ENCODE data around the gene TCF7L1.
"Not testable (repeated sequence)": the region's sequence is repeated elsewhere in the genome, so short reads cannot be mapped to it uniquely, and the experiment has no call there.

Gene TCF7L1

GRCh38 chr2:85132834-85133637, at the start of gene TCF7L1:
TCF7L1 (plus strand) TSS chr2:85133392; CDS start chr2:85133685, 293 bp downstream.
- DNase-seq (ENCODE audit: low read depth in 2 of 2): no peak

- no peak for DNase-seq (ENCODE audit: low read depth in 2 of 2)
Observed at GRCh38 chr2:85085563-85085962, 47.6 kb upstream of the TCF7L1 start.

GRCh38 chr2:85087541-85087940, 45.7 kb upstream of the TCF7L1 start:
- no peak for DNase-seq (ENCODE audit: low read depth in 2 of 2)

GRCh38 chr2:85088921-85089320, 44.3 kb upstream of the TCF7L1 start:
- DNase-seq (ENCODE audit: low read depth in 2 of 2): no peak

DNA sequence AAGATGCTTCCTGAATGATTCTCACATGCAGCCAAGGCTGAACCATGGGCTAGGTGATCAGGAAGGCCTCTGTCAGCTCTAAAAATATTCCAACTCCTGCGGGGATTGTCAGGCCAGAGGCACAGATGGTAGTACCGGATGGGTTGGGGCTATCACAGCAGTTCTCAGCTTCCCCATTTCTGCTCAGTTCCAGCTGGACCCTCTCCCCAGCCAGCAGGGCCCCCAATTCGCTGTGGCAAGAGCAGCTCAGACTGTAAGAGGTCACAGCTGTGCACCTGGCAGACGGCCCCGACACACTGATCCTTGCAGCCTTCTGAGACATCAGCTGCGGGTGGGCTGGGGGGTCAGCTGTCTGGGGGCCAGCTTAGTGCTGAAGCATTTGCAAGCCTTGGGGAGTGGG, 43.6 kb upstream of the TCF7L1 start:
- DNase-seq (ENCODE audit: low read depth in 2 of 2): no peak

DNA sequence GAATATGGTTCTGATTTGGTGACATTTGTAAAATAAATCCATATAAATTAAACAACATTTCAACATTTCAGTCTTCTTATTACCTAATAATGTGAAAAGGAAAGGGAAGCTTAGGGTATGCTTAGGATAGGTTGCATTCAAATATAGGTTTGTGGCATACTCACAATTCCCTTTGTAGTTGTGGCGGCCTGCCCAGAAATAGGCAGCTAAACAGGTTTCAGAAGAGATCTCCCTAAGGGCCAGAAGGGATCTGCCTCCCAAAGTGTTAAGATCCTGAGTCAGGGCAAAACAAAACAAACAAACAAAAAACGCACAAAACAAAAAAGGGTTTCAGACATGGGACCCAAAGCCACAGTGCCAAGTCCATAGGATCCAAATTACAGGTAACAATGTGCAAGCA, 41.4 kb upstream of the TCF7L1 start:
- no peak for DNase-seq (ENCODE audit: low read depth in 2 of 2)

GRCh38 chr2:85095094-85095493, 38.1 kb upstream of the TCF7L1 start:
- no peak for DNase-seq (ENCODE audit: low read depth in 2 of 2)

DNA sequence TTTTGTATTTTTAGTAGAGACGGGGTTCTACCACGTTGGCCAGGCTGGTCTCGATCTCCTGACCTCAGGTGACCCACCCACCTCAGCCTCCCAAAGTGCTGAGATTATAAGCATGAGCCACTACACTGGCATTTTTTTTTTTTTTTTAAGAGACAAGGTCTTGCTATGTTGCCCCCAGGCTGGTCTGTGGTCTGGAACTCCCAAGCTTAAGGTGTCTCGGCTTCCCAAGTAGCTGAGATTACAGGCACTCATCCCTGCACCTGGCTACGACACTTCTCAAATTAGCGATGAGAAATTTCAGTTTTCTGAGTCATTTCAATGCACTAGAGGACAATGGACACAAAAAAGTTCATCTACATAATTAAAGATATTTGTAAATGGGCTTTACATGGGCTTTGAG, 36.6 kb upstream of the TCF7L1 start:
- no peak for DNase-seq (ENCODE audit: low read depth in 2 of 2)

DNA sequence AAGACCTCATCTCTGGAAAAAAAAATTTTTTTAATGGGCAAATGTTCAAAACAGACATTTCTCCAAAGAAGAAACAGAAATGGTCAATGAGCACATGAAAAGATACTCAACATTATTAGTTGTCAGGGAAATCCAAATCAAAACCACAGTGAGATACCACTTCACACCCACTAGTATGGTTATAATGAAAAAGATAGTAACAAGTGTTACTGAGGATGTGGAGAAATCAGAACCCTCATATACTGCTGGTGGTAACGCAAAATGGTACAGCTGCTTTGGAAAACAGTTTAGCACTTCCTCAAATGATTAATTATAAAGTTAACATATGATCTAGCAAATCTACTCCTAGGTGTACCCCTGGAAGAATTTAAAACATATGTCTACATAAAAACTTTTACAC, 29.0 kb upstream of the TCF7L1 start:
- no peak for DNase-seq (ENCODE audit: low read depth in 2 of 2)

DNA sequence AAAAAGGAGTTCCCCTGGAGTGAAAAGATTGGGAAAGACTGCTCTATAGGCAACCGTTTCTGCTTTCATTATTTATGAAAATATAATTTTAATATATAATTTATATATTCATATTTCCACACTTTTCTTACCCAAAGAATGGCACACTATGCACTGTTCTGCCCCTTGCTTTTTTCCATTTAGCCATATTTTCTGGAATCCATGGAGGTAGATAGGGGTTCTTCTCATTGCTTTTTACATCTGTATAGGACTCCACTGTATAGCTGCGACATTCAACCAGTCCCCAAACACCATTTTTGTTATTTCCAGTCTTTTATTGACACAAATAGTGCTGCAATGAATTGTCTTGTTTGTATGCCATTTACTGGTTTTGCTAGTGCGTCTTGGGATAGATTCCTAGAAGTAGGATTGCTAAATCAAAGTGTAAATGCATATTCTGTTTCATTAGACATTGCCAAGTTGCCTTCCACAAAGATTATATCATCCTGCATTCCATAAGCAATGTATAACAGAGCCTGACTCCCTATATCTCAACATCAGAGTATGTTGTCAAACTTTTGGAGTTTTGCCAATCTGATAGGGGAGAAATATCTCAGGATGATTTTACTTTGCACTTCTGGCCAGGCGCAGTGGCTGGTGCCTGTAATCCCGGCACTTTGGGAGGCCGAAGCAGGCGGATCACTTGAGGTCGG, 26.6 kb upstream of the TCF7L1 start:
- DNase-seq (ENCODE audit: low read depth in 2 of 2): no peak

- DNase-seq (ENCODE audit: low read depth in 2 of 2): no peak
Observed at GRCh38 chr2:85110991-85111560, 22.1 kb upstream of the TCF7L1 start.

DNA sequence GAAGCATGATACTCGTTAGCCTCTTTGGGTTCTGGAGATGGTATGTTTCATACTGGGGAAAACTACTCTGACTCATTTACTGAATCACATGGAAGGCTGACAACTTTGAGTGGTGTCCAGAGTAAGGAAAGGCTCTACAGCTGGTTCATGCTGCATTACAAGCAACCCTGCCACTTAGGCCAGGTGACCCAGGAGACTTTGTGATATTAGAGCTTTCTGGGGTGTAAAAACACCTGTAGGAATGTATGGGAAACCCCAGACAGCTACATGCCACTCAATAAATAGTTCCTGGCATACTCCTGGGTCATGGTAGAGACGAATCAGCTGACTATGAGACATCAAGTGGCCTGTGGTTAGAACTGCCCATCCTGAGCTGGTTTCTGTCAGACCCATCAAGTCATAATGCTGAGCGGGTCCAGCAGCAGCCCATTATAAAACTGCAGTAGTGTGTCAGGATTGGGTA, 21.3 kb upstream of the TCF7L1 start:
- DNase-seq (ENCODE audit: low read depth in 2 of 2): no peak

- no peak for DNase-seq (ENCODE audit: low read depth in 2 of 2)
Observed at GRCh38 chr2:85112906-85113625, 20.1 kb upstream of the TCF7L1 start.

DNA sequence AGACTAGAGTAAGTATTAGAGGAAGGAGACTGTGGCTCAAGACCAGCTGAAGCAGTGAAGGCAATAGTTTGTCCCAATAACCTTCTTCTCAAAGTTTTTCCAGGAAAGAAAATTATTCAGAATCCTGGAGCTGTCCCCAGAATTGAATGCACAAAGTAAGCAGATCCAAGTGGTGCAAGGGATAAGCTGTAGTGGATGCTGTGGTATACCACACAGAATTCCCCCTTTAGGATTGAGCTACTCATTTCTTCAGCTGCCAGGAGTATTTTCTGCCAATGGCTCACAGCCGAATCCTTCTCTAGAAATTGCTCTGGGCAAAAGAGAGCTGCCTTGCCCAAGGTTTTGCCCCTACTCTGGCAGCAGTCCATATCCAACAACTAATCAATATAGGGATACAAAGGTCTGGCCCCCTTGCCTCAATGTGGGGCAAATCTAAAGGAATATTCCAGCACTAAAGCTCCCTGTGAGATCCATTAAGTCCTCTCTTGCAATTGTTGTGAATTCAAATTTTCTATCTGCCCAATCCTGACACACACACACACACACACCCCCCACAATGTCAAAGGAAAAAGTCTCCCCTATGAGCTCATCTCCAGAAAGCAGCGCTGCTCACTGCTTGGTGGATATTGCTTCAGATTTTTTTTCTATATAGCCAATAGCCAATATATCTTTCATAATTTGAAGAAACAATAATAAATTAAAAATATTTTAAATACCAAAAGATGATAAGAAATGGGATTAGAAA, 18.4 kb upstream of the TCF7L1 start:
- DNase-seq (ENCODE audit: low read depth in 2 of 2): no peak

- DNase-seq (ENCODE audit: low read depth in 2 of 2): no peak
Observed at GRCh38 chr2:85116207-85116606, 17.0 kb upstream of the TCF7L1 start.

DNA sequence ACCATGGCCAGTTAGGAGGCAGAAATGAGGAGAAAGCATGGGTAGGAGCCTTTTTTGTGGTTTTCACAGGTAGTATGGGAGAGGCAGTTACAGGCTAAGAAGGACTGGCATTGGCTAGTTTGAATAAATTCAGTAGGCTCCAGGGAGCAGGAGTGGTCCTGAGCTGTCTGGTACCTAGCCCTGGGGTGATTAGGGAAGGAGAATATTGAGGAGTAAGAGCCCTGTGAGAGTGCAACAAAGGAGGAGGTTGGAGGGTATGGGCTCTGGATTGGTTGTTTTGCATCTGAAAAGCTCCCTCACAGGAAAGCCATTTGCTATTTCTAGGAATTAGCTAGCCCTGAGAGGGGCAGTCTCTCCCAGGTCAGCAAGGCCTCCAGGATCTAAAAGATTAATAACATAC, 13.3 kb upstream of the TCF7L1 start:
- DNase-seq (ENCODE audit: low read depth in 2 of 2): no peak

DNA sequence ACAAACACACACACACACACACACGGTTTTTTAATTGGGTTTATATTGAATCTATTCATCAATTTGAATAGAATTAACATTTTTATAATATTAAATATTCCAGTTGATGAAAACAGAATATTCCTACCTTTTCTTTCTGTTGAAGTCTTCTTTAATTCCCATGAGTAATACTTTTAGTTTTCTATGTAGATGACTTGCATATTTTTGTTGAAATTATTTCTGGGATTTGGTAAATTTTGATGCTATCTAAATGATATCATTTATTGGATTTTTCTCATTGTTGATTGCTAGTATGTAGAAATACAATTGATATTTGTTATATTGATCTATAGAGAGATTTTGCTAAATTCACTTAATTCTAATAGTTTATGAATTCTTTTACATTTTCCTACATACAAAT, 12.8 kb upstream of the TCF7L1 start:
- DNase-seq (ENCODE audit: low read depth in 2 of 2): no peak

- not testable (repeated sequence) for DNase-seq (ENCODE audit: low read depth in 2 of 2)
Observed at GRCh38 chr2:85126462-85126861, 6.7 kb upstream of the TCF7L1 start.

DNA sequence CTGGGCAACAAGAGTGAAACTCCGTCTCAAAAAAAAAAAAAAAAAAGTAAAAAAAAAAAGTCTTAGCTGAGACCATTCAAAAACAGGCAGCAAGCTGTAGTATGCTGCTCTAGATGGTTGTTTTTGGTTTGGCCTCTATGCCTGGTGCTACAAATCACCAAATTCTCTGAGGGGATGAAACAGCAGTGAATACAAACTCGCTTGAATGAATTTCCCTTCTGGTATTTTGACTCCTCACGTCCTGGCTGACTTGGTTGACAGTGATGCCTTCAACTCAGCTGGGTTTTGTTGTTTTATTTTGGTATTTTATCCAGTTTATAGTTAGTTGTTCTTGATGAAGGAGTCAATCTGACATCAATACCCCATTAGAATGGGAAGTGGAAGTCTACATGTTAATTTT, 3.3 kb upstream of the TCF7L1 start:
- DNase-seq (ENCODE audit: low read depth in 2 of 2): no peak

DNA sequence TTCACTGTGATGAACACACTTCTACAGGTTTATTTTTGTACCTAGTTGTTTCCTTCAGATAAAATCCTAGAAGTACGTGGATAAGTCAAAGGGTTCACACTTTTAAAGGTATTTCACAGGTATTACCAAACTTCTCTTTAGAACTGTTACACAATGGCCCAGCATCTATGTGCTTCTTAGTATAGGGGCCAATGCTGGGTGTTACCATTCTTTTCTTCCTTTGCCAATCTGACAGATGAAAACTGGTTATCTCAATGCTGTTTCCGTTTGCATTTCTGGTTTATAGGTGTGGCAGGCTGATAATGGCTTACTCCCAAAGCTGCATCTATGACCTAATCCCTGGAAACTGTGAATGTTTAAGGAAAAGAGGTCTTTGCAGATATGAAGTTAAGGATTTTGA, 2.8 kb upstream of the TCF7L1 start:
- DNase-seq (ENCODE audit: low read depth in 2 of 2): no peak

GRCh38 chr2:85131116-85131515, 2.1 kb upstream of the TCF7L1 start:
- DNase-seq (ENCODE audit: low read depth in 2 of 2): no peak

DNA sequence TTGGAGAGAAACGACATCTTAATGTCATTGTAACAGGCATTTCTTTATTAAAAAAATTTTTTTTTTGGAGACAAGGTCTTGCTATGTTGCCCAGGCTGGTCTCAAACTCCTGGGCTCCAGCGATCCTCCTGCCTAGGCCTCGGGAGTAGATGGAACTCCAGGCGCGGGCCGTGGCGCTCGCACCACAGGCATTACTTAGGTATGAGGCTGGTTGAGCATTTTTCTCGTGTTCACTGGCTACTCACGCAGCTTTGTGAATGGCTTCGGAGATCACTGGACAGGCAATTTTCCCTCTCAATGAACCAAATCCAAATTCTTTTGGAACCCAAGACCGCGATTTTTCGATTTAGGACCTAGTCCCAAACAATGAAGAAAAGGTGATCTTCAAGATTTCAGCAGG, 795 bp upstream of the TCF7L1 start:
- no peak for DNase-seq (ENCODE audit: low read depth in 2 of 2)
